Fibroblast of skin of right quadriceps (primary cell): ENCODE results near the gene PDPR.
"Not testable (repeated sequence)": the region's sequence is repeated elsewhere in the genome, so short reads cannot be mapped to it uniquely, and the experiment has no call there.

Source experiments
- DNase-seq: peaks from one replicate; pipeline ENCODE4 v3.0.0-alpha.2; 2013

PDPR gene

GRCh38 chr16:70163596-70163995 is 49.5 kb downstream of the PDPR start:
- DNase-seq, result no peak

- DNase-seq, result not testable (repeated sequence)
Observed at GRCh38 chr16:70166688-70167087, 52.6 kb downstream of the PDPR start.

GRCh38 chr16:70173212-70173837 is 59.2 kb downstream of the PDPR start, which contains the start of gene CLEC18C:
Gene CLEC18C (plus strand): TSS chr16:70173787. CDS start chr16:70174279, 492 bp downstream.
- DNase-seq, result not testable (repeated sequence)

- DNase-seq, result not testable (repeated sequence)
Observed at GRCh38 chr16:70173916-70174315, 59.8 kb downstream of the PDPR start.

GRCh38 chr16:70174387-70174932 is 60.3 kb downstream of the PDPR start:
- not testable (repeated sequence) for DNase-seq

- not testable (repeated sequence) for DNase-seq
Observed at GRCh38 chr16:70187858-70188607, 73.9 kb downstream of the PDPR start.

- not testable (repeated sequence) for DNase-seq
Observed at GRCh38 chr16:70188608-70188915, 74.4 kb downstream of the PDPR start.

- DNase-seq, result not testable (repeated sequence)
Observed at GRCh38 chr16:70190574-70190973, 76.4 kb downstream of the PDPR start.

- not testable (repeated sequence) for DNase-seq
Observed at GRCh38 chr16:70196683-70197300, 82.7 kb downstream of the PDPR start.

- DNase-seq, result not testable (repeated sequence)
Observed at GRCh38 chr16:70197611-70198010, 83.5 kb downstream of the PDPR start.

GRCh38 chr16:70198230-70198629 is 84.1 kb downstream of the PDPR start:
- DNase-seq, result not testable (repeated sequence)

GRCh38 chr16:70198666-70199065 is 84.5 kb downstream of the PDPR start:
- peak; percentile 7 for DNase-seq

- DNase-seq, result not testable (repeated sequence)
Observed at GRCh38 chr16:70199170-70199569, 85.0 kb downstream of the PDPR start.

GRCh38 chr16:70200063-70200462 is 85.9 kb downstream of the PDPR start:
- not testable (repeated sequence) for DNase-seq

- not testable (repeated sequence) for DNase-seq
Observed at GRCh38 chr16:70203508-70203907, 89.4 kb downstream of the PDPR start.

- DNase-seq, result not testable (repeated sequence)
Observed at GRCh38 chr16:70204010-70204409, 89.9 kb downstream of the PDPR start.

GRCh38 chr16:70204668-70205405 is 90.7 kb downstream of the PDPR start:
- DNase-seq, result not testable (repeated sequence)

GRCh38 chr16:70206382-70206781 is 92.2 kb downstream of the PDPR start:
- DNase-seq, result not testable (repeated sequence)
